ENCODE measurements around the gene SARNP. TPM values are rescaled to one million over a fixed set of nuclear protein-coding genes. Genes with fewer than 3 reads are reported as not detected.

SARNP gene
- total RNA-seq, 2 donors from 2014 or later = 61.4 to 70.8 TPM

- H3K4me3 ChIP-seq = no peak overlapping the region
- TF ChIP-seq CTCF (IDR thresholded peaks at IDR 0.05) = no peak
- H3K27ac ChIP-seq = peak overlapping the region; percentile 93 to 95
- H3K4me1 ChIP-seq = peaks cover 0 to 82% of the 10 kb centered on the region in 2 donors
- peaks cover under 1% of the 10 kb centered on the region for H3K36me3 ChIP-seq
- DNase-seq (ENCODE audit: low spot score) = no peak
- H3K9me3 ChIP-seq = no peaks in the 10 kb centered on the region
- no peaks in the 10 kb centered on the region for H3K27me3 ChIP-seq
Measured at GRCh38 chr12:55718624-55719275, 98.8 kb downstream of the SARNP start.

- Histone ChIP-seq H3K4me1 (peaks cover 0 to 82% of the 10 kb centered on the region in 2 donors), H3K4me3 (no peak overlapping the region), H3K36me3 (no peaks in the 10 kb centered on the region)
Measured at GRCh38 chr12:55718015-55718414, 99.5 kb downstream of the SARNP start.

DNA sequence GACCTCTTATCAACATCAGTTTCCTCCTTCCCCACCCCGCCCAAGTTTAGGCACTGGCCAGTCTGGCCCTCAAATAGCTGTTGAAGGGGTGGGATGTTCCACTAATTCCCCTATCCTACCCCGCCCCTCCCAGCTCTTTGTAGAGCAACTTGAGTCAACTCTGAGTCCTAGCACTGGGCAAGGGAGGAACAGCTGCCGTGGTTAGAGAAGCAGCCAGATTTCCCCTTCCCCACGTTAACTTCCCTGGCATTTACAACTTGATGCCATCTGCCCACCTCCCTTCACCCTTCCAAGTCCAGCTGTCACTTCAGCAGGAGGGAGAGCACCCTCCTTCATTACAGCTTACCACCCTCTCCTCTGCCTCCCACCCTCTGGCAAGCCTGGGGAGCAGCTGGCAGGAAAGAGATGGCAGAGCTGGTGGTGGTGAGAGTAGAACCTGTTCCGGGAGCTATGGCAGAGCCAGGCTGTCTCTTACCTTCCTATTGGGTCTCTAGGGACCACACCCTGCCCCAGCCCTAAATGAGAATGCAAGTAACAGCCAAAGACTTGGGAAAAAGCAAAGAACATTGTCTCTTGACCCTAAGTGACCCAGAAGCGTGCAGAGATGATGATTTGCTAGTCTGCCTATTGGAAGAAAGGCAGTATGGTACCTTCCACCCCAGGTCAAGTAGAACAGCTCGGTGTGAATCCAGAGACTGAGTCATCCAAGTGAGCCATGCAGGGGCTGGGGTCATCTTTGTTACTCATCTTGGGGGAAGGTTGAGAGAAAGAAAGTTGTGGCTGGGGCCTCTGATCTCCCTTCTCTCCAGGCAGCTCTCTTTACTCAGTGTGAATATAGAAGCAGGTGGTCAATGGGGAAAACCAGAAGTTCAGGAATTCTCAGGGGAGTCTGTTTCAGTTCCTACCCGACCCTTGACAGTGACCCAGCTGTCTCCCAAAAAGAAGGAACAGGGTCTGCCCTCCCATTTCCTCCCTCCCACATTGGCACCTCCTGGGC lies 100.2 kb downstream of the SARNP start:
- Histone ChIP-seq H3K4me3 (peak overlapping the region; percentile 59 to 69), H3K27me3 (no peaks in the 10 kb centered on the region), H3K9me3 (no peaks in the 10 kb centered on the region), H3K27ac (peak overlapping the region; percentile 93 to 95), H3K36me3 (no peaks in the 10 kb centered on the region), H3K4me1 (peaks cover 0 to 86% of the 10 kb centered on the region in 2 donors)
- TF ChIP-seq CTCF (IDR thresholded peaks at IDR 0.05) = no peak
- no peak for DNase-seq (ENCODE audit: low spot score)

More at GRCh38 chr12:55718015-55718414, 99.5 kb downstream of the SARNP start:
- Histone ChIP-seq H3K9me3 (no peaks in the 10 kb centered on the region), H3K27me3 (no peaks in the 10 kb centered on the region), H3K27ac (peak overlapping the region; percentile 93 to 95)
- TF ChIP-seq CTCF (IDR thresholded peaks at IDR 0.05) = no peak
- DNase-seq (ENCODE audit: low spot score) = no peak

- Histone ChIP-seq H3K4me3 (peak overlapping the region; percentile 59 to 69), H3K27ac (peak overlapping the region; percentile 93 to 95), H3K9me3 (no peaks in the 10 kb centered on the region), H3K4me1 (peaks cover 0 to 84% of the 10 kb centered on the region in 2 donors), H3K27me3 (no peaks in the 10 kb centered on the region), H3K36me3 (no peaks in the 10 kb centered on the region)
- no peak for TF ChIP-seq CTCF (IDR thresholded peaks at IDR 0.05)
- DNase-seq (ENCODE audit: low spot score) = no peak
Measured at GRCh38 chr12:55716582-55716957, 101.0 kb downstream of the SARNP start.

GRCh38 chr12:55715833-55716581 lies 101.5 kb downstream of the SARNP start, which contains the start of gene BLOC1S1:
Gene BLOC1S1 (plus strand): TSS chr12:55716046. CDS start chr12:55716052, 6 bp downstream.
- no peaks in the 10 kb centered on the region for H3K9me3 ChIP-seq
- no peaks in the 10 kb centered on the region for H3K36me3 ChIP-seq
- peak; percentile 95 for DNase-seq (ENCODE audit: low spot score)
- H3K4me3 ChIP-seq = peak within 1 kb of the TSS; percentile 59 to 69
- H3K4me1 ChIP-seq = peaks cover 0 to 78% of the 10 kb centered on the region in 2 donors
- TF ChIP-seq CTCF (IDR thresholded peaks at IDR 0.05) = no peak
- no peaks in the 10 kb centered on the region for H3K27me3 ChIP-seq
- peak within 1 kb of the TSS; percentile 93 to 95 for H3K27ac ChIP-seq

All from right atrium auricular region (tissue), 2 donors.